Neural cell (in vitro differentiated cells): ENCODE results near the gene ZNF200. TPM values are rescaled to one million over a fixed set of nuclear protein-coding genes. Genes with fewer than 3 reads are reported as not detected.

Experiments
- H2AFZ ChIP-seq: fragments of 200-600, 300-800 bp; sonication (generic), shearing (Covaris generic); 2 replicates; pipeline ENCODE4 v1.6.0; 2014; ENCODE audit warnings: low read depth, mild to moderate bottlenecking, antibody characterized with exemption, low read length, moderate library complexity
- H3F3A ChIP-seq: fragments of 200-600 bp; shearing (Covaris generic); 2 replicates; pipeline ENCODE4 v1.6.1; 2016; ENCODE audit warnings: mild to moderate bottlenecking, moderate library complexity, mixed read lengths, antibody characterized with exemption, low read length; ENCODE audit not compliant: insufficient read depth, poor library complexity, severe bottlenecking
- H3K27ac ChIP-seq: fragments of 200-600, 300-800 bp; sonication (generic), shearing (Covaris generic); 2 replicates; pipeline ENCODE4 v1.5.1; 2014; ENCODE audit warnings: mild to moderate bottlenecking, low read length, moderate library complexity
- H3K27me3 ChIP-seq: fragments of 300-800, 200-600 bp; sonication (generic), shearing (Covaris generic); 2 replicates; pipeline ENCODE4 v1.6.0; 2014; ENCODE audit warnings: mild to moderate bottlenecking, low read depth, low read length, moderate library complexity; ENCODE audit not compliant: insufficient read depth
- H3K36me3 ChIP-seq: fragments of 300-800, 200-600 bp; sonication (generic), shearing (Covaris generic); 2 replicates; pipeline ENCODE4 v1.5.1; 2014; ENCODE audit warnings: mild to moderate bottlenecking, antibody characterized with exemption, low read length, moderate library complexity; ENCODE audit not compliant: insufficient read depth
- H3K4me2 ChIP-seq: fragments of 300-800, 200-600 bp; sonication (generic), shearing (Covaris generic); 2 replicates; pipeline ENCODE4 v1.6.0; 2014; ENCODE audit warnings: mild to moderate bottlenecking, low read length
- H3K4me3 ChIP-seq: fragments of 300-800, 200-600 bp; sonication (generic), shearing (Covaris generic); 2 replicates; pipeline ENCODE4 v1.5.1; 2014; ENCODE audit warnings: mild to moderate bottlenecking, low read length, moderate library complexity
- H3K79me2 ChIP-seq: fragments of 200-600 bp; shearing (Covaris generic); replicated peaks from 2 replicates; pipeline ENCODE4 v1.6.0; 2014; ENCODE audit warnings: mild to moderate bottlenecking, low read length, moderate library complexity; ENCODE audit not compliant: insufficient read depth
- H3K9ac ChIP-seq: fragments of 300-800, 200-600 bp; sonication (generic), shearing (Covaris generic); 2 replicates; pipeline ENCODE4 v1.6.1; 2016; ENCODE audit warnings: mild to moderate bottlenecking, low read length, mixed read lengths
- H3K9me2 ChIP-seq: fragments of 200-600 bp; shearing (Covaris generic); 2 replicates; pipeline ENCODE4 v1.6.1; 2016; ENCODE audit warnings: mild to moderate bottlenecking, low read length, mixed read lengths; ENCODE audit not compliant: insufficient read depth
- H3K9me3 ChIP-seq: fragments of 200-600, 300-800 bp; sonication (generic), shearing (Covaris generic); 2 replicates; pipeline ENCODE4 v1.6.1; 2016; ENCODE audit warnings: mild to moderate bottlenecking, mixed run types, low read length, moderate library complexity, mixed read lengths
- H4K20me1 ChIP-seq: fragments of 200-600 bp; shearing (Covaris generic); 2 replicates; pipeline ENCODE4 v1.6.1; 2016; ENCODE audit warnings: mild to moderate bottlenecking, mixed run types; ENCODE audit not compliant: insufficient read depth
- EP300 ChIP-seq: fragments of 450-650 bp; conservative IDR thresholded peaks from 2 replicates; pipeline ENCODE4 v1.6.1; 2014; ENCODE audit warnings: antibody characterized with exemption, mild to moderate bottlenecking, moderate library complexity; ENCODE audit not compliant: poor library complexity, severe bottlenecking
- EZH2 ChIP-seq: fragments of 200-600, 300-800 bp; shearing (Covaris generic), sonication (generic); IDR thresholded peaks from 2 replicates; pipeline ENCODE4 v1.6.1; 2014; ENCODE audit warnings: antibody characterized with exemption, low read length, borderline replicate concordance, mild to moderate bottlenecking; ENCODE audit not compliant: insufficient read depth, poor library complexity, severe bottlenecking
- MXI1 ChIP-seq: fragments of 450-650 bp; conservative IDR thresholded peaks from 2 replicates; pipeline ENCODE4 v1.6.1; 2014; ENCODE audit warnings: antibody characterized with exemption, mild to moderate bottlenecking; ENCODE audit not compliant: poor library complexity, severe bottlenecking
- POLR2AphosphoS5 ChIP-seq: IDR thresholded peaks from 2 replicates; pipeline ENCODE4 v1.6.1; 2012
- RAD21 ChIP-seq: fragments of 450-650 bp; conservative IDR thresholded peaks from 2 replicates; pipeline ENCODE4 v1.6.1; 2014; ENCODE audit warnings: antibody characterized with exemption, mild to moderate bottlenecking, moderate library complexity
- SMC3 ChIP-seq: fragments of 450-650 bp; conservative IDR thresholded peaks from 2 replicates; pipeline ENCODE4 v1.6.1; 2014; ENCODE audit warnings: antibody characterized with exemption, mild to moderate bottlenecking, moderate library complexity; ENCODE audit not compliant: poor library complexity
- TAF1 ChIP-seq: IDR thresholded peaks from 2 replicates; pipeline ENCODE4 v1.6.1; 2012; ENCODE audit warnings: low read depth
- polyA plus RNA-seq: library from polyadenylated mRNA; depleted of rRNA; stranded (reverse); fragments of >200 nt; gene quantifications from 2 replicates; pipeline ENCODE4 v1.2.3, GENCODE V29; 2014
- TF ChIP-seq, protein P1 (sequence below): fragments of 450-650 bp; IDR thresholded peaks from 2 replicates; pipeline ENCODE4 v1.5.1; 2014; ENCODE audit warnings: antibody characterized with exemption, mild to moderate bottlenecking, moderate library complexity; ENCODE audit not compliant: poor library complexity, severe bottlenecking
- TF ChIP-seq, protein P2 (sequence below): IDR thresholded peaks from 2 replicates; pipeline ENCODE4 v1.6.1; 2012; ENCODE audit warnings: borderline replicate concordance

The ZNF200 gene
- polyA plus RNA-seq, 1 donor from 2014 or later: 20.8 TPM

DNA sequence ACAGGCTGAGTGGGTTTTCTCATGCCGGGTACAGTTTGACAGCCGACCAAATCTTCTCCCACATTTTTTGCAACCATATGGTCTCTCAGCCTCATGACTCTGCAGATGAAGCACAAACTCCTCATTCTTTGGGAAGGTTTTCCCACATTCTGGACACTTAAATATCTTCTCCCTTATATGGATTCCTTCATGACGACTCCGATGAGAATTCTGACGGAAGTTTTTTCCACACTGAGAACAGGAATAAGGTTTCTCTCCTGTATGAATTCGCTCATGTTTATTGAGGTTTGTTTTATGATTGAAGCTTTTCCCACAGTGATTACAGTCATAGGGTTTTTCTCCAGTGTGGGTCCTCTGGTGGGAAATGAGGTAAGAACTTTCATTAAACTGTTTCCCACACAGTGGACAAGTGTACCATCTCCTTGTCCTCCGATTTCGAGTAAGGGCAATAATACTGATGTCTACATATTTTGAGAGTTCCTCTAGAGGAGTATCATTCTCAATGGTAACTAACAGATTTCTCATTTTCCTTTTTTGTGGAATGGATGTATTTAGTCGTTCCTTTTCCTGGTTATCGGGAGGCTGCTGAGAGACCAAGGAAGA lies 10.9 kb downstream of the ZNF200 start:
- H3F3A ChIP-seq: no peaks in the 10 kb centered on the region
- H3K9me3 ChIP-seq: peaks cover 23% of the 10 kb centered on the region
- H4K20me1 ChIP-seq: no peaks in the 10 kb centered on the region
- no peaks in the 10 kb centered on the region for H3K79me2 ChIP-seq
- no peaks in the 10 kb centered on the region for H3K27me3 ChIP-seq
- no peaks in the 10 kb centered on the region for H3K9me2 ChIP-seq
- no peak overlapping the region for H3K4me2 ChIP-seq
- peaks cover 41% of the 10 kb centered on the region for H3K36me3 ChIP-seq
- H3K9ac ChIP-seq: no peak overlapping the region
- no peak overlapping the region for H3K4me3 ChIP-seq
- H3K27ac ChIP-seq: no peak overlapping the region
- TF ChIP-seq EP300 (no peak), EZH2 (no peak), SMC3 (no peak), POLR2AphosphoS5 (no peak), MXI1 (no peak), TAF1 (no peak), RAD21 (no peak)
- TF ChIP-seq, protein P1, sequence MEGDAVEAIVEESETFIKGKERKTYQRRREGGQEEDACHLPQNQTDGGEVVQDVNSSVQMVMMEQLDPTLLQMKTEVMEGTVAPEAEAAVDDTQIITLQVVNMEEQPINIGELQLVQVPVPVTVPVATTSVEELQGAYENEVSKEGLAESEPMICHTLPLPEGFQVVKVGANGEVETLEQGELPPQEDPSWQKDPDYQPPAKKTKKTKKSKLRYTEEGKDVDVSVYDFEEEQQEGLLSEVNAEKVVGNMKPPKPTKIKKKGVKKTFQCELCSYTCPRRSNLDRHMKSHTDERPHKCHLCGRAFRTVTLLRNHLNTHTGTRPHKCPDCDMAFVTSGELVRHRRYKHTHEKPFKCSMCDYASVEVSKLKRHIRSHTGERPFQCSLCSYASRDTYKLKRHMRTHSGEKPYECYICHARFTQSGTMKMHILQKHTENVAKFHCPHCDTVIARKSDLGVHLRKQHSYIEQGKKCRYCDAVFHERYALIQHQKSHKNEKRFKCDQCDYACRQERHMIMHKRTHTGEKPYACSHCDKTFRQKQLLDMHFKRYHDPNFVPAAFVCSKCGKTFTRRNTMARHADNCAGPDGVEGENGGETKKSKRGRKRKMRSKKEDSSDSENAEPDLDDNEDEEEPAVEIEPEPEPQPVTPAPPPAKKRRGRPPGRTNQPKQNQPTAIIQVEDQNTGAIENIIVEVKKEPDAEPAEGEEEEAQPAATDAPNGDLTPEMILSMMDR: no peak
- TF ChIP-seq, protein P2, sequence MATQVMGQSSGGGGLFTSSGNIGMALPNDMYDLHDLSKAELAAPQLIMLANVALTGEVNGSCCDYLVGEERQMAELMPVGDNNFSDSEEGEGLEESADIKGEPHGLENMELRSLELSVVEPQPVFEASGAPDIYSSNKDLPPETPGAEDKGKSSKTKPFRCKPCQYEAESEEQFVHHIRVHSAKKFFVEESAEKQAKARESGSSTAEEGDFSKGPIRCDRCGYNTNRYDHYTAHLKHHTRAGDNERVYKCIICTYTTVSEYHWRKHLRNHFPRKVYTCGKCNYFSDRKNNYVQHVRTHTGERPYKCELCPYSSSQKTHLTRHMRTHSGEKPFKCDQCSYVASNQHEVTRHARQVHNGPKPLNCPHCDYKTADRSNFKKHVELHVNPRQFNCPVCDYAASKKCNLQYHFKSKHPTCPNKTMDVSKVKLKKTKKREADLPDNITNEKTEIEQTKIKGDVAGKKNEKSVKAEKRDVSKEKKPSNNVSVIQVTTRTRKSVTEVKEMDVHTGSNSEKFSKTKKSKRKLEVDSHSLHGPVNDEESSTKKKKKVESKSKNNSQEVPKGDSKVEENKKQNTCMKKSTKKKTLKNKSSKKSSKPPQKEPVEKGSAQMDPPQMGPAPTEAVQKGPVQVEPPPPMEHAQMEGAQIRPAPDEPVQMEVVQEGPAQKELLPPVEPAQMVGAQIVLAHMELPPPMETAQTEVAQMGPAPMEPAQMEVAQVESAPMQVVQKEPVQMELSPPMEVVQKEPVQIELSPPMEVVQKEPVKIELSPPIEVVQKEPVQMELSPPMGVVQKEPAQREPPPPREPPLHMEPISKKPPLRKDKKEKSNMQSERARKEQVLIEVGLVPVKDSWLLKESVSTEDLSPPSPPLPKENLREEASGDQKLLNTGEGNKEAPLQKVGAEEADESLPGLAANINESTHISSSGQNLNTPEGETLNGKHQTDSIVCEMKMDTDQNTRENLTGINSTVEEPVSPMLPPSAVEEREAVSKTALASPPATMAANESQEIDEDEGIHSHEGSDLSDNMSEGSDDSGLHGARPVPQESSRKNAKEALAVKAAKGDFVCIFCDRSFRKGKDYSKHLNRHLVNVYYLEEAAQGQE: no peak
- H2AFZ ChIP-seq: no peak overlapping the region

DNA sequence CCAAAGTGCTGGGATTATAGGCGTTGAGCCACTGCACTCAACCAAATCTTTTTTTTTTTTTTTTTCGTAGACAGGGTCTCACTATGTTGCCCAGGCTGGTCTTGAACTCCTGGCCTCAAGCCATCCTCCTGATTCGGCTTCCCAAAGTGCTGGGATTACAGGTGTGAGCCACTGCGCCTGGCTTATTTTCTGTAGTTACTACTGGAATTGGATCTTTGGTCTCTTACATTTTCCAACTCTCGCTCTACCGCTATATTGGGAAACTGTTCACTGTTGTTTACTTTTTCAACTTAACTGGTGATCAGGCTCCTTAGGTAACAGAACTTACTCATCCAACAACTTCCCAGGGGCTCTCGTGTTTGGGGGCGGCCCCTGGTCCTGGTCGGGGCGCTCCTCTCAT lies 14.1 kb downstream of the ZNF200 start:
- Histone ChIP-seq H3K27ac (no peak overlapping the region), H3K4me2 (no peak overlapping the region), H2AFZ (no peak overlapping the region), H4K20me1 (no peaks in the 10 kb centered on the region), H3K9ac (no peak overlapping the region), H3K27me3 (no peaks in the 10 kb centered on the region), H3F3A (no peaks in the 10 kb centered on the region), H3K9me2 (no peaks in the 10 kb centered on the region), H3K4me3 (no peak overlapping the region), H3K36me3 (peaks cover 26% of the 10 kb centered on the region), H3K79me2 (no peaks in the 10 kb centered on the region), H3K9me3 (peaks cover 20% of the 10 kb centered on the region)
- TF ChIP-seq SMC3: no peak
- no peak for TF ChIP-seq RAD21
- TF ChIP-seq, protein P2: no peak
- no peak for TF ChIP-seq EP300
- no peak for TF ChIP-seq MXI1
- TF ChIP-seq, protein P1: no peak
- TF ChIP-seq TAF1: no peak
- TF ChIP-seq POLR2AphosphoS5: no peak
- no peak for TF ChIP-seq EZH2
